Panc1 (cell line): ENCODE measurements around the gene COL6A2. TPM values are rescaled to one million over a fixed set of nuclear protein-coding genes. Genes with fewer than 3 reads are reported as not detected.

Source experiments
- ATAC-seq: fragments of 200-7000 bp; cut with Tn5 transposase; 2 replicates; pipeline ENCODE4 v1.9.1; 2020; ENCODE audit warnings: mild to moderate bottlenecking, moderate library complexity
- BruUV-seq: library from RNA; stranded (reverse); fragments of 400-500 nt; replicated peaks from 2 replicates; lab custom pipeline; 2021; lab: Mats Ljungman, UMichigan
- CTCF ChIA-PET: fragments of 300-600 bp; sonication (Branson Sonifier 250); formaldehyde crosslinking; loops from one replicate; lab custom pipeline; 2022; ENCODE audit warnings: antibody characterized with exemption; lab: Charles Lee
- POLR2A ChIA-PET: fragments of 300-600 bp; sonication (Branson Sonifier 250); formaldehyde crosslinking; loops from one replicate; lab custom pipeline; 2022; ENCODE audit warnings: antibody characterized with exemption; lab: Charles Lee
- DNase-seq: peaks from one replicate; pipeline ENCODE4 v3.0.0-alpha.2; 2010; ENCODE audit warnings: low read depth, low spot score
- H3K27ac ChIP-seq: 2 replicates; pipeline ENCODE4 v1.5.1; 2011; ENCODE audit warnings: mild to moderate bottlenecking, low read length, inconsistent platforms
- H3K27me3 ChIP-seq: fragments of 200-500 bp; sonication (Bioruptor generic); 2 replicates; pipeline ENCODE4 v1.6.0; 2014; ENCODE audit warnings: low read length, inconsistent platforms; ENCODE audit not compliant: control insufficient read depth, insufficient read depth
- H3K36me3 ChIP-seq: fragments of 200-500 bp; sonication (Bioruptor generic); 2 replicates; pipeline ENCODE4 v1.5.1; 2014; ENCODE audit warnings: inconsistent platforms, mild to moderate bottlenecking, low read length, moderate library complexity; ENCODE audit not compliant: control insufficient read depth, insufficient read depth
- H3K4me1 ChIP-seq: 2 replicates; pipeline ENCODE4 v1.5.1; 2011; ENCODE audit warnings: inconsistent platforms, mild to moderate bottlenecking, low read length, moderate library complexity; ENCODE audit not compliant: control insufficient read depth, insufficient read depth
- H3K4me3 ChIP-seq, 2 experiments: 2 replicates each; pipeline ENCODE4 v1.5.1; 2011 to 2012; ENCODE audit warnings: low read depth in 2 of 2, low read length in 2 of 2, mild to moderate bottlenecking in 2 of 2, inconsistent platforms in 1 of 2, moderate library complexity in 1 of 2
- H3K9me3 ChIP-seq: fragments of 200-500 bp; sonication (Bioruptor generic); 2 replicates; pipeline ENCODE4 v1.5.1; 2014; ENCODE audit warnings: low read depth, mild to moderate bottlenecking, inconsistent platforms, low read length, moderate library complexity; ENCODE audit not compliant: control insufficient read depth, insufficient read depth
- POLR2AphosphoS5 ChIP-seq: IDR thresholded peaks from 2 replicates; pipeline ENCODE4 v1.6.1; 2012; ENCODE audit warnings: mild to moderate bottlenecking, low read depth, low read length, moderate library complexity
- SIN3A ChIP-seq: IDR thresholded peaks from 2 replicates; pipeline ENCODE4 v1.6.1; 2012; ENCODE audit warnings: low read depth, mild to moderate bottlenecking, low read length, moderate library complexity, borderline replicate concordance; ENCODE audit not compliant: insufficient read depth
- TCF7L2 ChIP-seq: IDR thresholded peaks from 2 replicates; pipeline ENCODE4 v1.6.1; 2011; ENCODE audit warnings: mild to moderate bottlenecking, low read depth, low read length, inconsistent platforms
- in situ Hi-C: cut with HindIII; loops from 2 replicates; pipeline ENCODE4 v1.10.0; 2016; ENCODE audit warnings: low sequenced_read_pairs, low pct_unique_long_range_greater_than_20kb
- intact Hi-C: fragments of 100-400 bp; cut with micrococcal nuclease; formaldehyde crosslinking; loops from one replicate; pipeline ENCODE4 v1.10.0; 2022; ENCODE audit not compliant: unreplicated experiment
- total RNA-seq: library from RNA; stranded (reverse); gene quantifications from one replicate; pipeline ENCODE4 v1.2.1, GENCODE V29; 2021; ENCODE audit not compliant: unreplicated experiment
- TF ChIP-seq, protein P1 (sequence below): fragments of 450-650 bp; IDR thresholded peaks from 2 replicates; pipeline ENCODE4 v1.5.1; 2017; ENCODE audit warnings: mild to moderate bottlenecking
- TF ChIP-seq, protein P2 (sequence below), 2 experiments: IDR thresholded peaks; 2 replicates each; pipeline ENCODE4 v1.6.1; 2011 to 2012; ENCODE audit warnings: low read depth in 2 of 2, control low read depth in 1 of 2, low read length in 1 of 2, mild to moderate bottlenecking in 1 of 2, moderate library complexity in 1 of 2; ENCODE audit not compliant: insufficient read depth in 1 of 2

The COL6A2 gene
- total RNA-seq, 1 experiment from 2014 or later: 29.9 TPM

DNA sequence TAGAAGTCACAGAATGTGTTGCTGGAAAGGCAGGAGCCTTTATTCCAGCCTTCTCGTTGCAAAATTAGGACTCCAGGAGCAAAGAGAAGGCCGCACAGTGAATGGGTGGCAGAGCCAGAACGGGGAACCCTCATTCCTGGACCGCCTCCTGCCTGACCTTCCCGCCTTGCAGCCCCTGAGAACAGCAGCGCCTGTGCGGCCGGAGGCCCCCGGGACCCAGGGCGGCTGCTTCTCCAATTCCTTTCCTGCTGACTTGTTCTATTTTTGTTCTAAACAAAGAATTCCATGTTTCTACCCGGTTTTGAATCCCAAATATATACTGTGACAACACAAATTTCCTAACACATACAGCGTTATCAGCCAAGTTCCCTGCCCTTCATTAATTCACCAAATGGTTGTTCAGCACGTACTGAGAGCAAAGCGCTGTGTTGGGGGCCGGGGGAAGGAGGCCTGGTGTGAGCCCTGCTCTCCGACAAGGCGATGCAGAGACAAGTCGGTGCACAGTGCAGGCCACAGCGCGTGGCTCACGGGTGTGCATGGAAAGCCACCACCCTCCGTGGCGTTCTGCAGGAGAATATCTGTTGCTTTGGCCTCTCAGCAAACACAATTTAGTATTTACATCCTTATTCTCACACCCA, 31.9 kb upstream of the COL6A2 start:
- POLR2A ChIA-PET: no interaction called here
- H3K36me3 ChIP-seq: no peaks in the 10 kb centered on the region
- in situ Hi-C loops (no loop called here), intact Hi-C loops (no loop called here)
- CTCF ChIA-PET: no interaction called here
- no peak for DNase-seq
- no peaks in the 10 kb centered on the region for H3K9me3 ChIP-seq
- no peak overlapping the region for H3K4me3 ChIP-seq
- no peak overlapping the region for H3K27ac ChIP-seq
- TF ChIP-seq SIN3A (no peak), POLR2AphosphoS5 (no peak)
- no peaks in the 10 kb centered on the region for H3K4me1 ChIP-seq
- no TSS peak for BruUV-seq
- H3K27me3 ChIP-seq: no peaks in the 10 kb centered on the region
- ATAC-seq: no peak

DNA sequence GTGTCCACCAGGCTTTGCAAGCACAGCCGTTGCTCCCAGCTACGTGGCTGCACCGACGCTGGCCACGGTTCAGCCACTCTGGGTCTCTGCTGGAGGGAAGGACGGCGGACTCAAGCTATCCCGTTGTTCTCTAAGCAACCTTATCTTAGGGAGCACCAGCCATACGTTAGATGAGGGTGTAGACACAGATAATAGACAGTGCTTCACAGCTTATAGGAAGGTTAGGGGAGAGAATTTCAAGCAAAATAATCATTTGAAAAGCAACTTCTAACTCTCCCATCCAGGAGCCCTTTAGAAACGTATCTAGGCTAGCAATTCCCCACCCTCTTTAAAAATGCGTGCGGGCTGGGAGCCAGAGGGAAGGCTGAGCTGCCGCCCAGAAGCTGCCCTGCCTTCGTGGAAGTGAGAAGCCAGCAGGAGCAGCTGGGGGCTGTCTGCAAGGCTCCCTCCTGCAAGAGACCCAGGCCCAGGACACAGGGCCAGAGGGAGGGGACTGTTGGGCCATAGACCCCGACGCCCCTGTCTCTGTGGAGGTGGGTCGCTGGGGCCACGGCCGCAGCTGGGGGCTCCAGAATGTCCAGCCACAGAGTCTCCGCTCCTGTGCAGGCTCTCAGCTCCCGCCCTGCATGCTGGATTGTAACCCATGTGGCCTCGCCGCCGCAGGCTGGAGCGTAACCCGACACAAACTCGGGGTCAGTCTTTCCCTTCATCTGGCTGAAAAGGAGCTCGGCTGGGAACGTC, 31.2 kb upstream of the COL6A2 start:
- in situ Hi-C loops: no loop called here
- TF ChIP-seq TCF7L2 (no peak), POLR2AphosphoS5 (no peak)
- TF ChIP-seq, protein P1, sequence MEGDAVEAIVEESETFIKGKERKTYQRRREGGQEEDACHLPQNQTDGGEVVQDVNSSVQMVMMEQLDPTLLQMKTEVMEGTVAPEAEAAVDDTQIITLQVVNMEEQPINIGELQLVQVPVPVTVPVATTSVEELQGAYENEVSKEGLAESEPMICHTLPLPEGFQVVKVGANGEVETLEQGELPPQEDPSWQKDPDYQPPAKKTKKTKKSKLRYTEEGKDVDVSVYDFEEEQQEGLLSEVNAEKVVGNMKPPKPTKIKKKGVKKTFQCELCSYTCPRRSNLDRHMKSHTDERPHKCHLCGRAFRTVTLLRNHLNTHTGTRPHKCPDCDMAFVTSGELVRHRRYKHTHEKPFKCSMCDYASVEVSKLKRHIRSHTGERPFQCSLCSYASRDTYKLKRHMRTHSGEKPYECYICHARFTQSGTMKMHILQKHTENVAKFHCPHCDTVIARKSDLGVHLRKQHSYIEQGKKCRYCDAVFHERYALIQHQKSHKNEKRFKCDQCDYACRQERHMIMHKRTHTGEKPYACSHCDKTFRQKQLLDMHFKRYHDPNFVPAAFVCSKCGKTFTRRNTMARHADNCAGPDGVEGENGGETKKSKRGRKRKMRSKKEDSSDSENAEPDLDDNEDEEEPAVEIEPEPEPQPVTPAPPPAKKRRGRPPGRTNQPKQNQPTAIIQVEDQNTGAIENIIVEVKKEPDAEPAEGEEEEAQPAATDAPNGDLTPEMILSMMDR: no peak
- TF ChIP-seq, protein P2, sequence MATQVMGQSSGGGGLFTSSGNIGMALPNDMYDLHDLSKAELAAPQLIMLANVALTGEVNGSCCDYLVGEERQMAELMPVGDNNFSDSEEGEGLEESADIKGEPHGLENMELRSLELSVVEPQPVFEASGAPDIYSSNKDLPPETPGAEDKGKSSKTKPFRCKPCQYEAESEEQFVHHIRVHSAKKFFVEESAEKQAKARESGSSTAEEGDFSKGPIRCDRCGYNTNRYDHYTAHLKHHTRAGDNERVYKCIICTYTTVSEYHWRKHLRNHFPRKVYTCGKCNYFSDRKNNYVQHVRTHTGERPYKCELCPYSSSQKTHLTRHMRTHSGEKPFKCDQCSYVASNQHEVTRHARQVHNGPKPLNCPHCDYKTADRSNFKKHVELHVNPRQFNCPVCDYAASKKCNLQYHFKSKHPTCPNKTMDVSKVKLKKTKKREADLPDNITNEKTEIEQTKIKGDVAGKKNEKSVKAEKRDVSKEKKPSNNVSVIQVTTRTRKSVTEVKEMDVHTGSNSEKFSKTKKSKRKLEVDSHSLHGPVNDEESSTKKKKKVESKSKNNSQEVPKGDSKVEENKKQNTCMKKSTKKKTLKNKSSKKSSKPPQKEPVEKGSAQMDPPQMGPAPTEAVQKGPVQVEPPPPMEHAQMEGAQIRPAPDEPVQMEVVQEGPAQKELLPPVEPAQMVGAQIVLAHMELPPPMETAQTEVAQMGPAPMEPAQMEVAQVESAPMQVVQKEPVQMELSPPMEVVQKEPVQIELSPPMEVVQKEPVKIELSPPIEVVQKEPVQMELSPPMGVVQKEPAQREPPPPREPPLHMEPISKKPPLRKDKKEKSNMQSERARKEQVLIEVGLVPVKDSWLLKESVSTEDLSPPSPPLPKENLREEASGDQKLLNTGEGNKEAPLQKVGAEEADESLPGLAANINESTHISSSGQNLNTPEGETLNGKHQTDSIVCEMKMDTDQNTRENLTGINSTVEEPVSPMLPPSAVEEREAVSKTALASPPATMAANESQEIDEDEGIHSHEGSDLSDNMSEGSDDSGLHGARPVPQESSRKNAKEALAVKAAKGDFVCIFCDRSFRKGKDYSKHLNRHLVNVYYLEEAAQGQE (IDR thresholded peaks at IDR 0.05; ENCODE audit: insufficient read depth in 1 of 2, low read depth in 2 of 2, low read length in 1 of 2): no peak
- intact Hi-C loops: no loop called here
- no TSS peak for BruUV-seq
- POLR2A ChIA-PET: no interaction called here
- CTCF ChIA-PET: no interaction called here
- Histone ChIP-seq H3K4me1 (no peaks in the 10 kb centered on the region), H3K4me3 (no peak overlapping the region), H3K27ac (no peak overlapping the region), H3K9me3 (no peaks in the 10 kb centered on the region), H3K27me3 (no peaks in the 10 kb centered on the region), H3K36me3 (no peaks in the 10 kb centered on the region)
- ATAC-seq (no peak), DNase-seq (no peak)

DNA sequence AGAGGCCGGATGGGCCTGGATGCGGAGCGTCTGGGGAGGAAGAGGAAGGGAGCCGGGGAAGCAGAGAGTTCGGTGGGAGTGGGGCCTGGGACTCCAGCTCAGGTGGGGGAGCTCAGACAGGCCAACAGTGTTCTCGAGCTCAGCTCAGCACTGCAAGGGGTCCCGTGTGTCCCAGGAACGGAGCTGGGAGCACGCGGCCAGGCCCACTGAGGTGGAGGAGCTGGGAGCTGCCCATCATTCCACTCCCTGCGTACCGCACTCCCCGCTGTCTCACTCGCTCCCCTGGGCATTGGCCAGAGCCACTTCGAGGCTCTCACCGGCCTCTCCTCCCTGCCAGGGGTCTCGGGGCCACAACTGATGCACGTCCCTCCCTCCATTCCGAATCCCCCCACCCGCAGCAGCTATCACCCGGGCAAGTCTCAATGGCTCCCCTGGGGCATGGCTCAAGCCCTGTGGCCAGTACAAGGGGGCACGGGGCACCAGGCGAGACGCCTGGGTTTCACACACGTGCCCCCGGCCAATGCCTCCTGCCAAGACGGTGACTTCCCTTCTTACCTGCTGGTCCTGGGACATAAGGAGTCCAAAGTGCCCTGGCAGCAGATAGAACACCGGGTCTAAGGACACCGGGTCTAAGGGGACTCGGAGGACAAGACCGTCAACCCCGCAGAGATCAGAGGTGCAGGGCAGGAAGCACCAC, 30.3 kb upstream of the COL6A2 start:
- H3K9me3 ChIP-seq: no peaks in the 10 kb centered on the region
- ChIA-PET CTCF (no interaction called here), POLR2A (no interaction called here)
- ATAC-seq (no peak), DNase-seq (no peak)
- in situ Hi-C loops (no loop called here), intact Hi-C loops (no loop called here)
- no peak overlapping the region for H3K4me3 ChIP-seq
- TF ChIP-seq POLR2AphosphoS5 (no peak), TCF7L2 (no peak)
- BruUV-seq: no TSS peak
- no peaks in the 10 kb centered on the region for H3K36me3 ChIP-seq
- no peak overlapping the region for H3K27ac ChIP-seq
- no peaks in the 10 kb centered on the region for H3K27me3 ChIP-seq
- H3K4me1 ChIP-seq: no peaks in the 10 kb centered on the region
